DMS114 treated with DMSO at 0.1 percent for 48 hours (cell line): ENCODE results near the gene ITPKC.

ENCODE experiments used
- DNase-seq: peaks from one replicate; lab custom pipeline; 2025; ENCODE audit not compliant: unreplicated experiment; lab: John Stamatoyannopoulos, UW

ITPKC gene

GRCh38 chr19:40739030-40739839 lies 22.3 kb downstream of the ITPKC start:
- no peak for DNase-seq

DNA sequence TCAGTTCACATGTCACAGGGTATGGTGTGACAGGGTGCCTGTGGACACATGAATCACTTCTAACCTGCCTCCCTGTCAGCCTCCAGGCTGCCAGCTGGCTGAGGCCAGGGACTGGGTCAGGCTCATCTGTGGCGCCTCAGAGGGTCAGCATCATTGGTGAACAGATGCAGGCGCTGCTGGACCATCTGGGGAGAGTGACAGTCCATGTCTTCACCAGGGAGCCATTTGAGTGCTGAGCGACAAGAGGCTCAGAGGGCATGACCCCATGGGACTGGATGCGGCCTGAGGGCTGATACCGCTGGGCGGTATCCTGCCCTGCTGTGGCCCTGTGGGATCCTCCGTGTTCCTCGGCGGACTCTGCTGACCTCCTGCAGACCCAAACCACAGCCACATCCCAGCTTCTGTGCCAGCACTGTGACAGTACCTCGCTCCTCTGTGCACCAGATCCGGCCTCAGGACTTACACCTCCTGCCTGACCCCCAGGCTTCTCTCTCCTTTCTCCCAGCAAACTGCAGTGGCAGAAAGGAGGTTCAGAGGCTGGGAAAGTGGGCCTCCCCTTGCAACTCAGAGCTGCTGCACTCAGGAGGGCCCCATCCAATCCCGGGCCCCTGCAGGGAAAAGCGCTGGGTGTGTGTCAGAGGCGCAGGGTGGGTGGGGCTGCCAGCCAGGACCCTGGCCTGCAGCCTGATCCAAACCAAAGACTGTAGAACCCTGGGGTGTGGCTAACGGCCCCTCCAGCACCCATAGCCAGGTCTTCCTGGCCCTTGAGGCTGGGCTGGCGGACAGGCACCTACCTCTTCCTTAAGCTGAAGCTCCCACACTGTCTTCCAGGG lies 23.2 kb downstream of the ITPKC start:
- no peak for DNase-seq

DNA sequence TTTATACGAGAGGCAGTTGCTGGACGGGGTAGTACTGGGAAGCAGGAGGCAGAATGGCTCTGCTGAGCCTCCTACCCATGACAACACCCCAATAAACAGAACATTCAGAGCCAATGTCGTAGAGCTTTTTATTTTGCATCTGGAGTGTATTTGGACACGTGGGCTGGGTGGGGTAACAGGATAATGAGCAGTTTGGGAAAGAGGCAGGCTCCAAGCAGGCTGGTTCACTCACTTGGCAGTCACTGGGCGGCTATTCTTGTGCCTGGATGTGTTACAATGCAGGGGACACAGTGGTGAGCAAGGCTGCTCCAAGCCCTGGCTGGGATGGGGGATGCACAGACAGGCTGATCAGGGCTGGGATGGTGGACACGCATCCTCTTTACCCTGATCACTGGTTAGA lies 23.8 kb downstream of the ITPKC start:
- no peak for DNase-seq

DNA sequence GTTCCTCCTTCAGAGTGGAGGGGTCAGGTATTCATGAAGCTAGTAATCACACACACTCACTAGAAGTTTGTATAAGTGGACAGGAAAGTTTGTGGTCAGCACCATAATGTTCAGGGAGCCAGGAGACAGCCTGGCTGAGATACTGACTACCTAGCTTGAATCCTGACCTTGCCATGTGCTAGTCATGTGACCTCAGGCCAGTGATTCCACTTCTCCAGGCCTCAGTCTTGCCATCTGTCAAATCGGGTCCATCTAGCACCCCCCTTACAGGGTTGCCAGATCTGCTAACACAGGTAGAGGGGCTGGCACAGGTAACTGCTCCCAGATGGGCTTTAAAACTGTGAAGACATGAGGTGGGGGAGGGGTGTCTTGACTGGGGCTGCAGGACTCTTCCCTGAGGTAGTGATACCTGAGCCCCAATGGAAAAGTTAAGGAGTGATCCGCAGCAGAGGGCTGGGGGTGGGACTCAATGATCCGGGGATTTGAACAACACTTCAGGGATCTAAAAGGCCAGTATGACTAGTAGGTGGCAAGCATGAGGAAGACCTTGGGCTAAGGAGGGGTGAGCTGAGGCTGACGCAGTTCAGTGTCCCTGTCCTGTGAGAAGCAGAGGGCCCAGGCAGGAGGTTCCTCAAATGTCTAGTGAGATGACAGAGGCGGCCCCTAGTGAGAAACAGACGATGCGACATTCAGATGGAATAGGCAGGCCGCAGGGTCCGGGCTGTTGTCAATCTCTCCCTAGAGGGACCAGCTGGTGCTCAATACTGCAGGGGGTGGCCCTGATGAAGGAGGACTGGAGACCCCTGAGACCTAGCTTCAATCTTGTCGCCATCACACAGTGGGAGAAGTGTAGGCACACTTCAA lies 24.8 kb downstream of the ITPKC start:
- DNase-seq, result no peak

GRCh38 chr19:40742477-40742876 lies 25.6 kb downstream of the ITPKC start:
- DNase-seq, result no peak

- DNase-seq, result no peak
Observed at GRCh38 chr19:40742886-40743285, 26.0 kb downstream of the ITPKC start.

GRCh38 chr19:40743926-40744325 lies 27.0 kb downstream of the ITPKC start:
- no peak for DNase-seq

GRCh38 chr19:40744554-40745401 lies 27.9 kb downstream of the ITPKC start:
- DNase-seq, result no peak

- no peak for DNase-seq
Observed at GRCh38 chr19:40745402-40745780, 28.5 kb downstream of the ITPKC start.

- DNase-seq, result no peak
Observed at GRCh38 chr19:40747536-40747935, 30.6 kb downstream of the ITPKC start.

DNA sequence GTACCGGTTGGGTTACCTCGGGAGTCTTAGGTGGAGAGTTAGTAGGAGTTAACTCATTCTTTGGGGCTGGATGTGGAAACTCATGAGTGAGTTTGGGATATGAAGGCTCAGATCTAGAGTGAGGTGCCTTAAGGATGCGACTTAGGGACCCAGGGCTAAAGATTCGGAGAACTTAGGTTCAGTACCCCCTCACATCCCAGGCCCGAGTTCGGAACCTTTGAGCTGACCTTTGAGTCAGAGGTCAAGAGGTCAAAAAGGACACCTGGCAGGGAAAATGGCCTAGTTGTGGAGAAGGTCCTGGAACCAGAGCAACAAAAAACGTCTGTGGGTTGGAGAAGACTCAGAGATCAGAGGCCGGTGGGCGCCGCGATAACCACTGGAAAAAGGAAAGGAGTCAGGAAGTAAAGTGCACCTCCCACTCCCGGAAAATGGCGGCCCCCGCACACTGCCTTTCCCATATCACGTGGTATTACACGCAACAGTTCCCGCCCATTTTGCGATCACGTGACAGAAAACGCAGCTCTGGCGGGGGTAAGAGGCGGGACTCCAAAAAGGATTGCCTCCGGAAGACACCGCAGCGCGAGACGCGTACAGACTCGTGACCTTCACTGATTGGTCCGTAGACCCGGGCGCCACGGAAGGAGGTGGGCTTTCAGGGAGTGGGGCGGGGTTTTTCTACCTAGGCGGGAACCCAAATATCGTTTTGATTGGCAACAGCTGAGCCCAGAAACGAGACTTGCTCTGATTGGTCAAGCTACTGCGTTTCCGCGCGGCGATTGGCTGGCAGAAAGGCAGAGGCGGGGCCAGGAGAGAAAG lies 33.4 kb downstream of the ITPKC start, which contains the start of gene ACTMAP:
Gene ACTMAP (minus strand): TSS at position 420 of the 816 bp plus-strand sequence. CDS start 674 bp downstream, outside the sequence.
- DNase-seq, result peak; percentile 99

DNA sequence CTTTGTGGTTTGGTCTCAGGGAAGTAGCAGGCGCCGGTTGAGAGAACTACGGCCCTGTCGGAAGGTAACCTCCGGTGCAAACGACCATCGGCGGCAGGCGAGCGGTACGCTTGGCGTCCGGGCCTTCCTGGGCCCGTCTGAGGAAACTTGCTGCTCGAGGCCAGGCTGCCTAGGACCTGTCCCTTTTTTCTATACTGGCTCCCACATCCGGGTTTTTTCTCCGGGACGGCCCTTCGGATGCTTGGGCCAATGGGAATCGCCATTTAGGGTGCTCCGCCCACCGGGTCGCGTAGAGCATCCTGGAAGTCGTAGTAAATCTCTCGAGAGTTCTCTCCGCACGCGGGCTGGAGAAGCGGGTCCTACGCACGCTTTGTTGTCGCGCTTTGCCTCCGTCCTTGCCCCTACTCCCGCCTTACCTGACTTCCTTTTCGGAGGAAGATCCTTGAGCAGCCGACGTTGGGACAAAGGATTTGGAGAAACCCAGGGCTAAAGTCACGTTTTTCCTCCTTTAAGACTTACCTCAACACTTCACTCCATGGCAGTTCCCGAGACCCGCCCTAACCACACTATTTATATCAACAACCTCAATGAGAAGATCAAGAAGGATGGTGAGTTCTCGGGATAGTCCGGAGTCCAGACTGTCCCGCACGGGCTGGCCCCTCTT lies 34.1 kb downstream of the ITPKC start, which contains the start of gene SNRPA:
Gene SNRPA (plus strand): TSS at position 330 of the 664 bp plus-strand sequence. CDS start 206 bp downstream, at position 536.
- DNase-seq, result peak; percentile 97

- no peak for DNase-seq
Observed at GRCh38 chr19:40752257-40752781, 35.4 kb downstream of the ITPKC start.

GRCh38 chr19:40754611-40755247 lies 37.8 kb downstream of the ITPKC start:
- DNase-seq, result no peak

DNA sequence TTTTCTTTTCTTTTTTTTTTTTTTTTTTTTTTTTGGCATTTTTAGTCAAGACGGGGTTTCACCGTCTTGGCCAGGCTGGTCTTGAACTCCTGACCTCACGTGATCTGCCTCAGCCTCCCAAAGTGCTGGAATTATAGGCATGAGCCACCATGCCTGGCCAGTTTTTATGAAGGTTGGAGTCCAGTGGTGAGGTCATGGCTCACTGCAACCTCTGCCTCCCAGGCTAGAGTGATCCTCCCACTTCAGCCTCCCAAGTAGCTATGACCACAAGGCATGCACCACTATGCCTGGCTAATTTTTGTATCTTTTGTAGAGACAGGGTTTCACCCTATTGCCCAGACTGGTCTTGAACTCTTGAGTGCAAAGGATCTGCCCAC lies 38.3 kb downstream of the ITPKC start:
- DNase-seq, result no peak

GRCh38 chr19:40755791-40756190 lies 38.9 kb downstream of the ITPKC start:
- DNase-seq, result no peak

GRCh38 chr19:40756502-40757110 lies 39.7 kb downstream of the ITPKC start:
- no peak for DNase-seq

GRCh38 chr19:40758491-40758890 lies 41.6 kb downstream of the ITPKC start:
- DNase-seq, result no peak
